Breast epithelium (tissue), 4 donors: ENCODE data around the gene SCN5A. TPM values are rescaled to one million over a fixed set of nuclear protein-coding genes. Genes with fewer than 3 reads are reported as not detected.

ENCODE experiments used
- DNase-seq, 2 donors: peaks; one replicate each; pipeline ENCODE4 v3.0.0-alpha.2; 2019; ENCODE audit warnings: low spot score in 2 of 2
- H3K27ac ChIP-seq, 2 donors: fragments of 200-600 bp; sonication (generic) in 1 of 2; one replicate each; pipeline ENCODE4 v1.5.1; 2016 to 2019; ENCODE audit warnings: mild to moderate bottlenecking in 1 of 2
- H3K27me3 ChIP-seq, 2 donors: fragments of 200-600 bp; sonication (generic) in 1 of 2; one replicate each; pipeline versions ENCODE4 v1.5.1 to v1.6.0; 2017 to 2019; ENCODE audit warnings: control low read depth in 1 of 2, mild to moderate bottlenecking in 1 of 2
- H3K36me3 ChIP-seq: fragments of 200-600 bp; one replicate; pipeline ENCODE4 v1.5.1; 2019
- H3K4me1 ChIP-seq, 2 donors: fragments of 200-600 bp; sonication (generic); one replicate each; pipeline ENCODE4 v1.5.1; 2016 to 2019; ENCODE audit warnings: control low read depth in 1 of 2
- H3K4me3 ChIP-seq, 3 donors: fragments of 200-600 bp; sonication (generic); 1 replicate in 2 of 3; 2 replicates in 1 of 3; pipeline ENCODE4 v1.5.1; 2016 to 2019; ENCODE audit warnings: mild to moderate bottlenecking in 3 of 3, moderate library complexity in 2 of 3
- H3K9me3 ChIP-seq, 2 donors: fragments of 200-600 bp; sonication (generic) in 1 of 2; one replicate each; pipeline ENCODE4 v1.5.1; 2016 to 2019; ENCODE audit warnings: control low read depth in 1 of 2
- CTCF ChIP-seq, 3 donors: fragments of 450-650 bp; IDR thresholded peaks; one replicate each; pipeline ENCODE4 v1.5.1; 2016 to 2017; ENCODE audit warnings: antibody characterized with exemption in 3 of 3, mild to moderate bottlenecking in 3 of 3, moderate library complexity in 3 of 3
- POLR2A ChIP-seq: fragments of 450-650 bp; IDR thresholded peaks from one replicate; pipeline ENCODE4 v1.6.1; 2016; ENCODE audit warnings: antibody characterized with exemption, mild to moderate bottlenecking, moderate library complexity
- POLR2AphosphoS5 ChIP-seq, 3 donors: sonication (generic); formaldehyde crosslinking; IDR thresholded peaks; one replicate each; pipeline ENCODE4 v1.6.1; 2017; ENCODE audit warnings: antibody characterized with exemption in 3 of 3
- intact Hi-C: fragments of 100-400 bp; cut with DNase I; formaldehyde crosslinking; loops from one replicate; pipeline ENCODE4 v1.15.1; 2023; ENCODE audit warnings: low total_unique reads
- total RNA-seq, 3 donors: library from RNA; depleted of rRNA; stranded (reverse); fragments of >200 nt; gene quantifications; one replicate each; pipeline ENCODE4 v1.1.0, GENCODE V29; 2016

Gene SCN5A
- total RNA-seq, 3 donors from 2014 or later: under 0.01 to 0.33 (median 0.29) TPM

- no peak for DNase-seq
Measured at GRCh38 chr3:38541806-38542205, 107.7 kb downstream of the SCN5A start.

GRCh38 chr3:38538773-38539353 lies 110.6 kb downstream of the SCN5A start:
- Histone ChIP-seq H3K36me3 (peaks cover 3% of the 10 kb centered on the region), H3K27ac (no peak overlapping the region), H3K27me3 (no peaks in the 10 kb centered on the region), H3K4me3 (no peak overlapping the region), H3K4me1 (no peaks in the 10 kb centered on the region), H3K9me3 (no peaks in the 10 kb centered on the region)
- intact Hi-C loops: no loop called here
- TF ChIP-seq CTCF (IDR thresholded peaks at IDR 0.05) (no peak), POLR2AphosphoS5 (IDR thresholded peaks at IDR 0.05) (no peak), POLR2A (no peak)
- DNase-seq: no peak

More at GRCh38 chr3:38541806-38542205, 107.7 kb downstream of the SCN5A start:
- TF ChIP-seq POLR2AphosphoS5 (IDR thresholded peaks at IDR 0.05): no peak
- no peak for TF ChIP-seq CTCF (IDR thresholded peaks at IDR 0.05)
- no peak for TF ChIP-seq POLR2A
- intact Hi-C loops: no loop called here
- H3K27ac ChIP-seq: no peak overlapping the region
- H3K36me3 ChIP-seq: no peaks in the 10 kb centered on the region
- H3K4me1 ChIP-seq: no peaks in the 10 kb centered on the region
- H3K4me3 ChIP-seq: no peak overlapping the region
- H3K9me3 ChIP-seq: no peaks in the 10 kb centered on the region
- H3K27me3 ChIP-seq: no peaks in the 10 kb centered on the region

- H3K4me1 ChIP-seq: no peaks in the 10 kb centered on the region
- H3K27ac ChIP-seq: no peak overlapping the region
- no peaks in the 10 kb centered on the region for H3K27me3 ChIP-seq
- TF ChIP-seq CTCF (IDR thresholded peaks at IDR 0.05): no peak
- TF ChIP-seq POLR2A: no peak
- DNase-seq: no peak
- H3K4me3 ChIP-seq: no peak overlapping the region
- peaks cover 3% of the 10 kb centered on the region for H3K36me3 ChIP-seq
- H3K9me3 ChIP-seq: no peaks in the 10 kb centered on the region
- intact Hi-C loops: no loop called here
Measured at GRCh38 chr3:38536671-38537070, 112.8 kb downstream of the SCN5A start.

- Histone ChIP-seq H3K4me3 (no peak overlapping the region), H3K27me3 (no peaks in the 10 kb centered on the region), H3K27ac (no peak overlapping the region), H3K36me3 (peaks cover 3% of the 10 kb centered on the region), H3K4me1 (no peaks in the 10 kb centered on the region), H3K9me3 (no peaks in the 10 kb centered on the region)
- intact Hi-C loops: no loop called here
- DNase-seq: no peak
- no peak for TF ChIP-seq POLR2AphosphoS5 (IDR thresholded peaks at IDR 0.05)
- TF ChIP-seq POLR2A: no peak
- TF ChIP-seq CTCF (IDR thresholded peaks at IDR 0.05): no peak
Measured at GRCh38 chr3:38534604-38535003, 114.9 kb downstream of the SCN5A start.

GRCh38 chr3:38534180-38534579 lies 115.3 kb downstream of the SCN5A start:
- Histone ChIP-seq H3K4me3 (no peak overlapping the region), H3K27ac (no peak overlapping the region), H3K27me3 (no peaks in the 10 kb centered on the region), H3K9me3 (no peaks in the 10 kb centered on the region), H3K4me1 (no peaks in the 10 kb centered on the region), H3K36me3 (peaks cover 3% of the 10 kb centered on the region)
- TF ChIP-seq POLR2AphosphoS5 (IDR thresholded peaks at IDR 0.05): no peak
- TF ChIP-seq CTCF (IDR thresholded peaks at IDR 0.05): no peak
- no peak for TF ChIP-seq POLR2A
- intact Hi-C loops: no loop called here
- DNase-seq: no peak
